Measurements from ENCODE around the gene SH3D19.
"Not testable (repeated sequence)": the region's sequence is repeated elsewhere in the genome, so short reads cannot be mapped to it uniquely, and the experiment has no call there.

The SH3D19 gene

DNA sequence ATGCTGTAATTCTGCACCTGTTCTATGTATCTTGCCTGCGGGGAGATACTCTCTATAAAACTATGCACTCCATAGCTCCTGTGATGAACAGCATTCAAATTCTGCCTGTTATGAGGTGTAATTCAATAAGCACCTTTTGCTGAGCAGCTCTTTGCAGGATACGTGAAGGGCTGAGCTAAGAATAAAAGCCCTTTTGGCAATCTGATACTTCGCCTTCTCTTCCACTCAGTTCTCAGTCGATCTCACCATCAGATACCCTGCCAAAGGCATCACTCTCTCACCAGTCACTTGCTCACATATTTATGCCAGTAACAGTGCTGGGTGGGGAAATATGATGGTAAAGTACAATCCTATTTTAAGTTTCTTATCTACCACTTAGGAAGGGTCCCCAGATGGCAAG lies 158.8 kb downstream of the SH3D19 start:
- intact Hi-C loops (cut with DNase I) = no loop called here
- no peak for DNase-seq

DNA sequence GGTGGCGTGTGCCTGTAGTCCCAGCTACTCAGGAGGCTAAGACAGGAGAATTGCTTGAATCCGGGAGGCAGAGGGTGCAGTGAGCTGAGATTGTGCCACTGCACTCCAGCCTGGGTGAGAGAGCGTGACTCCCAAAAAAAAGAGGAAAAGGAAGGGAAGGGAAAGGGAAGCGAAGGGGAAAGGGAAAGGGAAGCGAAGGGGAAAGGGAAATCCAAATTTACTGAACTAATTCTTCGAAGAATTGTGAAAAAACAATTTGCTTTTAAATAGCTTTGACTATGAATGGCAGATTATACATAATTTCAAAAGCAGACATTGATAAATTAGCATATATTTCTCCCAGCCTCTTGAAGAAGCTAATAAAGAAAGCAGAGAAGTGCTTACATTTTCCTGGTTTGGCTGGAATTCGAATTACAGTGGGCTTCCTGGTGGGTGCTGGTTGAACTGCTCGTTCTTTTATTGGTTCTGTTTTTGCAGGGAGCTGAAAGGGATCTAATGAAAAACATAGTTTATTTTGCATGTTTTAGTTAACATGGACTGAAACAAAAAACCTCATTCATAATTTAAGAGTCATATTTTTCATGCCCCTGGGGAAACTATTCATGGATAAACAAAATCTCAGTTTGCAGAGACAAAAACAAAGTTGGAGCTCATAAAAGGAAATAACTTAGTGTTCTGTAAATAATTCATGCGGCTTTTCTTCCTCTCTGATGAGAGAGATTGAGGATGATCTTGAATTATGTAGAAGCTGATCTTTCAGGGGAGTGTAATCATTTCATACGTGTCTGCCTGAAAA lies 160.0 kb downstream of the SH3D19 start:
- no peak for DNase-seq
- intact Hi-C loops (cut with DNase I) = no loop called here

DNA sequence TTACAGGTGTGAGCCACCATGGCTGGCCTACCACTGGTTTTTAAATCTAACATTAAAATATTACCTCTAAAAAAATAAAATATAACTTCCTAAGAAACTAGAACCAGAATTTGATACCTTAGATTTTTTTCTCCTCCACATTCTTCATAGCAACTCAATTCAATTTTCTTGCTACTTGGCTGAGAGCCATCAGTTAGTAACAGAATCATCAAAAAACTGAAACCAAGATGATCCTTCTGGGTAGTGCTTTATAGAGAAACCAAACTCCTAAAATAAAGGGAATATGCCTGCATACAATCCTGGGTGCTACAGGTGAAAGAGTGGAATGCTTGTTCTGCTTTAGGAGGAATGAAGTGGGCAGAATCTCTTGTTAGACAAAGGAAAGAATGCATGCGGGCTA lies 161.6 kb downstream of the SH3D19 start:
- intact Hi-C loops (cut with DNase I) = no loop called here
- no peak for DNase-seq

DNA sequence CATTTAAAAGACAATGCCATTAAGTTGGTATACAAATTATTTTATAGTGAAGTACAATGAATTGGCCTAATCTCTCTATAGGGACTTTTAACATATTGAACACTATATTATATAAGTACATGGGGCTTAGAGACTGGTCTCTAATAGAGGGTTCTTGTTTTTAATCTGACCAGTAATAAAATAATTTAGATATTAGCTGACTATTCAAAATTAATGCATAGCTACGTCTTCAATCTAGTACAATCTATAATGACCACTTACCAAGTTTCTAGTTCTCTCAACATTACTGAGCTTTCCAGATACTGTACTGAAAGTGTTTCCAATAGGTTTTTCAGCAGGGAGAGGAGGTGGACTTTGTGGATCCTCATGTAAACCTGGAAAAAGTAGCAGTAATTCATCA lies 166.4 kb downstream of the SH3D19 start:
- DNase-seq = no peak
- intact Hi-C loops (cut with DNase I) = no loop called here

DNA sequence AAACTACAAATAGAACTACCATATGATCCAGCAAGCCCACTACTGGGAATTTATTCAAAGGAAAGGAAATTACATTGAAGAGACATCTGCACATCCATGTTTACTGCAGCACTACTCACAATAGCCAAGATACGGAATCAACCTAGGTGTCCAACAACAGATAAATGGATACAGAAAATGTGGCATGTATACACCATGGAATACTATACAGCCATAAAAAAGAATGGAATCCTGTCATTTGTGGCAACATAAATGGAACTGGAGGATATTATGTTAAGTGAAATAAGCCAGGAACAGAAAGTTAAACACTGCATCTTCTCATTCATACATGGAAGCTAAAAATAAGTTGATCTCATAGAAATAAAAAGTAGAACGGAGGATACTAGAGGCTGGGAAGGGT lies 167.9 kb downstream of the SH3D19 start:
- DNase-seq = no peak
- intact Hi-C loops (cut with DNase I) = no loop called here

DNA sequence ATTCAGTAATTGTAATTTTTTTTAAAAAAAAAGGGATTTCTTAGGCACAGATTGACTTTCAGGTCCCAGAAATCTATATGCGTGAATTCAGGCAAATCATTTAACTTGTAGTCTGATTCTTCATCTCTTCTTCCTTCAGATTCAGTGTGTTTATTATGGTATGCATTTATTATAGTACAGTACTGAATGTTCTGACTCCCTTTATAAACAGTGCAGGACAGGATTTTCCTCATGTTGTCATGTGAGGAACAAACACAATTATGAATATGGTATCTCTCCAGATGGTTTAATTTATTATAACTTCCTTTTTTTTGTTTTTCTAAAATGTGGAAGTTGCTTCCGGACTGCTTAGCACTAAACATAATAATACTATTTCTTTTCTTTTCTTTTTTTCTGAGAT lies 171.8 kb downstream of the SH3D19 start:
- intact Hi-C loops (cut with DNase I) = no loop called here
- no peak for DNase-seq

DNA sequence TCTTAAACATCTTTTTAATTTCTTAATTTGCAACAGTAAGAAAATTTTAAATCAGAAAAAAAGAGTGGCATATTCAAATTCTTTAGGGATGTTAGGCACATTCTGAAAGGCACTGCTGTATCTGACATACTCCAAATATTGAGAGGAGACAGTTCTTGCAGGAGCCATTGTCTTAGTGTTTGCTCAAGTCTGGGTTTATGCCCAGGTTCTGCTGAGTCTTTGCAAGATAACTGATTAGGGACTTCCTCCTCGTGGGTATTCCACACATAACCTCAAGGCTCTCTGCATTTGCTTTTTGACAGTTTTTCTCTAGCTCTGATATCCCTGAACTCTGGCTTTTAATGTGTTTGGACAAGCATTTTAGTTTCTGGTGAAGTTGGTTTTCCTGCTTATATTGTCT lies 173.4 kb downstream of the SH3D19 start:
- DNase-seq = no peak
- intact Hi-C loops (cut with DNase I) = no loop called here

DNA sequence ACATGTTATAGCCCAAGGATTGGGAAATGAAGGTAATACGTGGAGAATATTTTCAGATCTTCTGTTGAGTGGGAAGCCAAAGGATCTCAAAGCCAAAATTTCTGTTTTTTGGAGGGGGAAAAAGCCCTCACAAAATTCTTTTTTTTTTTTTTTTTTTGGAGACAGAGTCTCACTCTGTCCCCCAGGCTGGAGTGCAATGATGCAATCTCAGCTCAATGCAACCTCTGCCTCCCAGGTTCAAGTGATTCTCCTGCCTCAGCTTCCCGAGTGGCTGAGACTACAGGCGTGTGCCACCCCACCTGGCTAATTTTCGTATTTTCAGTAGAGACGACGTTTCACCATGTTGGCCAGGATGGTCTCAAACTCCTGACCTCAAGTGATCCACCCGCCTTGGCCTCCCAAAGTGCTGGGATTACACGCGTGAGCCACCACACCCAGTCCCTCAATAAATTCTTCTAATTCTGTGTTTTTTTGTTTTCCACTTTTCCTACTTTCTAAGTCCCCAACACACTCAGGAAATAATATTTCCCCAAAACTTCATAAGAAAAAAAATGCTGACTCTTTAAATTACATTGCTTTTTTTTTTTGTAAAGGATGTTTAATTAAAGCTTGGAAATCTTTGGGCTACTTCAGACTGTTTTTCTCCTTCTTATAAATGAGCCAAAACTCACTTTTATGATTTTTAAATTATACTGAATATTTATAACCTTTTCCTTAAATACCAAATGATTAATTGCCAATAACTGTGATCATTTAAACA lies 174.4 kb downstream of the SH3D19 start:
- no peak for DNase-seq
- intact Hi-C loops (cut with DNase I) = no loop called here

DNA sequence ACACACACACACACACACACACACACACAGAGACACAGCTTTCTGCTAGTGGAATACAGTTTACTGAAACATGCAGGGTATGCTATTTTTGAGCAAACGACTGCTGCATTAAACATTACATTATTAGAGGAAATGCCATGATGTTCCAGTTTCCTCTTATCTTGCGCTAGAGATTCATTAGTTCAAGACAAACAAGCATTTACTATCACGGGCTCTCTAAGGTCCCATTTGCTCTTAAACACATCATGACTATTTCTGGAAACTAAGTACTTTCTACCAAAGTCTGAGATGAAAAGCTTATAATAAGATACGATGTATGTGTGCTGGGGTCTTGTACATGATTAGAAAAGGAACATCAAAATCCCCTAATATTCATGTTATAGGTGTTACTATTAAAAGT lies 177.1 kb downstream of the SH3D19 start:
- no peak for DNase-seq
- intact Hi-C loops (cut with DNase I) = no loop called here

DNA sequence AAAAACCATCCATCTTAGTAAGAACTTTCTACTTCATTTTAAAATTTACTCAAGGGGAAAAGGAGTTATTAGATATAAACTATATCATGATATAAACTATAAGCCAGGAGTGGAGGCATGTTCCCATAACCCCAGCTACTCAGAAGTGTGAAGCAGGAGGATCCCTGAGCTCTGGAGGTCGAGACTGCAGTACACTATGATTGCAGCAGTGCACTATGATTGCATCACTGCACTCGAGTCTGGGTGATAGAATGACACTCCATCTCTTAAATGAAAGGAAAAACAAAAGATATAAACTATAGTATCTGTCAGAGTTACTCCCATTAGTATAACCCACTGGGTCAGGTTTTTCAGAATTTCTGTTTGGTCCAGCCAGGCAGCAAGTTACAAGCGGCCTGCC lies 178.4 kb downstream of the SH3D19 start:
- intact Hi-C loops (cut with DNase I) = no loop called here
- DNase-seq = no peak

DNA sequence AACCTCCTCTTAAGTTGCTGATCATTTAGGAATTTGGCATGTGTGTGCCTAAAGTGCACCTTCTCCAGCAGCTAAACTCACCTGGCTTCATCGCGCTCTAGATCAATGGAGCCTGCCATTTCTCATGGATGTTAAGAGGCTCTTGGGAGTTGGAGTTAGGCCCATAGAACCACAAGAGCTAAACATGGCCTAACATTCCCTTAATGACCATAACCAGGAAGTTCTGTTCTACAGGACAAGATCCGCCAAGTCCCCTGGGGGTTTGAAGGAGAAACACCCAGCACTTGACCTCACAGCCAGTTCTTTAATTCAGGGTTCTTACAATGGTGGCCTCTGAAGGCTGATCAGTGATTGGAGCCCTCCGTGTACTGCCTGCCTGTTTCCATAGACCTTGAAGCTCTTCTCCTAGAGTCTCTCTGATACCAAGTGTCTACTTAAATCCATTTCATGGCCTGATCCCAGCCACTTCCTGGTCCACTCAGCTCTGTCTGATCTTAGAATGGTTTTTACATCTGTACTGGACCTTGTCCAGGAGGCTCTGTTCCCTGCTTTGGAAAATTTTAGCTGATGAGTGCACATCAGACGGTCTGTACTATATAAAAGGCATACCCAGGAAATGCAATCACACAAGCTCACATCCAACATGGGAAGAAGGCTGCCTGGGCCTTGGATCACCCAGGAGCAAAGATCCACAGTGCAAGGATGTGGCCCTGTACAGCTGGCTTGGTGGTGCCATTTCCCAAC lies 180.9 kb downstream of the SH3D19 start:
- intact Hi-C loops (cut with DNase I) = no loop called here

DNA sequence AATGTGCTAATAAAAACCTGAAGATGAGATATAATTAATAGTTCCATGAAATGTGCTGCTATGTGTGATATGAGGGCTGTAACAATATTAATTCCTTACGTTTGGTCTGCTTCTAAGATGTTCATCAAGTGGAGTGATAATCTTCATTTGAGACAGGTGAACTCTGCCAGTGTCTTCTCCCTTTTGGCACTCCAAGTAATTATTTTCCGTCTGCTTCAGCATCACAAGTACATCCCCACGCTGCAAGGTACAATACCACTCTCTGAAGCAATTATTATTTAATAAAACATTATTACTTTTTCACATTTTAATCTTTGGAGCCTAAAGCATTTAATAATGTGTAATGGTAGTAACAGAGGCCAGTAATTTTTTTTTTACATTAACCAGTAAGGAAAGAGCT lies 181.6 kb downstream of the SH3D19 start:
- intact Hi-C loops (cut with DNase I) = no loop called here
- no peak for DNase-seq

More for the DNA sequence above, 180.9 kb downstream of the SH3D19 start:
- no peak for DNase-seq

DNA sequence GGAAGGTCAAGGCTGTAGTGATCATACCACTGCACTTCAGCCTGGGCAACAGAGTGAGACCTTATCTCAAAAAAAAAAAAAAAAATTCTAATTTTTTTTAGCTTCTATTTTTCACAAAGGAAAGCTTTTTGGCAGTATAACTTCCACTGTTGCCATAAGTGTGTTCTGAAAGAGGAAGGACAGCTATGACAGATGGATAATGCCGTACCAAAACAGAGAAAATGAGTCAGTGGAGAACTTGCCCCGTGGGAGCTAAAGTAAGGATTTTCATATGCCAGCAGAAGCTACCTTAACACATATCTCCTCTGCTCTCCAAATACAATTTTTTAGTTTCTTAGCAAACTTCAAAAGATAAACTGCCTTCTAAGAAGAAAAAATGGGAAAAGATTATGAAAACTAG lies 182.2 kb downstream of the SH3D19 start:
- intact Hi-C loops (cut with DNase I) = no loop called here
- DNase-seq = no peak

DNA sequence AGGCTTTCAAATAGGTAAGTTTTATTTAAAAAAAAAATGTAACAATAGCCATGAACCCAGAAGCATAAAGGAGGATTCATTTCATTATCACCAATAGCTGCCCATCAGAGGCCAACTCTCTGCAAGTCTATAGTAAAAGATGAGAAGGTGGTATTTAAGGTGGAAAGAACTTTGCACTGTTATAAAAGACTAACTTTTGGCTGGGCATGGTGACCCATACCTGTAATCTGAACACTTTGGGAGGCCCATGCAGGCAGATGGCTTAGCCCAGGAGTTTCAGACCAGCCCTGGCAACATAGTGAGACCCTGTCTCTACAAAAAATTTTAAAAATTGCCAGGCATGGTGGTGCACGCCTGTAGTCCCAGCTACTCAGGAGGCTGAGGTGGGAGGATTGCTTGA lies 182.6 kb downstream of the SH3D19 start:
- DNase-seq = no peak
- intact Hi-C loops (cut with DNase I) = no loop called here

DNA sequence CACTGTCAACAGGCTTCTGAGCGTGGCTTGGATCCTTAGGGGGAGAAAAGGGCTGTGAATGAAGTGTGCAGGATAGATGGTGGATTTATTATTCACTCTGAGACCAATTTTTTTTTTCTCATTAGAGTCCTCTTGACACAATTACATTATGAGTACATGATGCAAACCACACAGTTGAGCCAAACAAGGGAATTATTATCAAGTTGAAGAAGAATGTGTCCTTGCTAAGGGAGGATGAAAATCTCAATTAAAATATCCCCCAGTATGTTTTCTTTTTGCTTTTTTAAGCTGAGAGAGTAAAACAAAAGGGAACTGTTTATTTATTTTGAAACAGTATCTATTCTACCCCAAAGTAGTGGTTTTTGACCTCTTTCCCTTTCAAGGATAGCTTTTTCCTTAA lies 185.6 kb downstream of the SH3D19 start:
- no peak for DNase-seq
- intact Hi-C loops (cut with DNase I) = no loop called here

DNA sequence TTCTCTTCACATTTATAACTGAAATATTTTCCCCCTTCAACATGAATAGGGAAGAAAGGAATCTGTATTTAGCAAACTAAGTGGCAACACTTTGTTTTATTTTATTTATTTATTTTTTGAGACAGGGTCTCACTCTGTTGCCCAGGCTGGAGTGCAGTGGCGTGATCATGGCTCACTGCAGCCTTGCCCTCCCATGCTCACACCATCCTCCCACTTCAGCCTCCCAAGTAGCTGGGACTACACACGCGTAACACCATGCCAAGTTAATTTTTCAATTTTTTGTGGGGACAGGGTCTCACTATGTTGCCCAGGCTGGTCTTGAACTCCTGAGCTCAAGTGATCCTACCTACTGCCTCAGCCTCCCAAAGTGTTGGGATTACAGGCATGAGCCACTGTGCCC lies 189.4 kb downstream of the SH3D19 start:
- intact Hi-C loops (cut with DNase I); DNase-seq: not testable (repeated sequence)

DNA sequence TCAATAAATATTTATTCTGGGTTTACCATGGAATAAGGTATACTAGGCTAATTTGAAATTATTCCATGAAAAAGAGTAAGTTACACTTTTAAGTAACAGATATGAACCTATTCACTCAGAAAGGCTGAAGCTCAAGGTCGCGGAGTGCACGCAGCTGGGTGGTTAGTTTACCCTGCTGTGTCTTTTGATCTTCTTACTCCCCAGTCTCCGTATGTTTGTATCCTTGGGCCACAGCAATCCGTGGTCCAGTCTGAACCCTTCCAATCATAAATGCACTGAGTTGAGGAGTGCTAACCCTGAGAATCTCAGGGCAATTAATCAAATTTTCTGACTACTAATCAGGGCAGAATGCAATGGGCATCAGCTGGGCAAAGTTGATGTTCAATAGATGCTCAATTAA lies 192.1 kb downstream of the SH3D19 start:
- no peak for DNase-seq
- intact Hi-C loops (cut with DNase I) = no loop called here

DNA sequence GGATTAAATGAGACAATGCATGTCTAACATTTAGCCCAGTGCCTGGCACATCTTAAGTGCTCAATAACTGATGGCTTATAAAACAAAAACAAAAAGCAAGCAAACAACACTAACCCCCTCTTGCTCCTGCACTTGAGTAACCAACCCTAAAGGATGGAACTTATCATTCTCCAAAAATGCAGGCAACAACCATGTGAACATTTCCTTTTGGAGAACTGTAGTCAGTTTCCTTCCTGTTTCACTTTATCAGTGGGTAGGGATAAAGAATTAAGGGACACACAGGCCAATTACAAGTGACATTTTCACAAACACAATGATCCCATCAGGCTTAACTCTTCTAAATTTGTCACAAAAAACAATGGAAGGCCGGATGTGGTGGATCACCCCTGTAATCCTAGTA lies 195.6 kb downstream of the SH3D19 start:
- no peak for DNase-seq
- intact Hi-C loops (cut with DNase I) = no loop called here

DNA sequence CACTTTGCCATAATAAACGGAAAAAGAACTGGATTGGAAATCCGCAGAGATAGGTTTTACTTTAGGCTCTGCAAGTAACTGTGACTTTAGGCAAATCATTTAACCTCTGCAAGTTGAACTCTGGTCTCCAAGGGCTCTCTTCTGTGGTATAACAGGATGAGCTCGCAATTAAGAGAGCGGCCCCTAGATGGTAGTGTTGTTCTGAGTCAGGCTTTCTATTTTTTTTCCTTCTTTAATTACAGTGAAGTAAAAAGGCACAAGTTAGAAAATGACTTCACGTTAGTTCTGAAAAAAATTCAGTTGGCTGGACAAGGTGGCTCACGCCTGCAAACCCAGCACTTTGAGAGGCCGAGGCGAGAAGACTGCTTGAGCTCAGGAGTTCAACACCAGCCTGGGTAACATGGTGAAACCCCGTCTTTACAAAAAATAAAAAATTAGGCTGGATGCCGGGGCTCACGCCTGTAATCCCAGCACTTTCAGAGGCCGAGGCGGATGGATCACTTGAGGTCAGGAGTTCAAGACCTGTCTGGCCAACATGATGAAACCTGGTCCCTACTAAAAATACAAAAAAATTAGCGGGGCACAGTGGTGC lies 207.9 kb downstream of the SH3D19 start:
- intact Hi-C loops (cut with DNase I) = loop anchor here (1.0 to 10.0 kb wide), 5 partner anchors 110 to 1277 kb away; no protein-coding TSS in a partner anchor
- peak in 6 of 10 donors; percentile 29 to 74 (median 50) for DNase-seq

DNA sequence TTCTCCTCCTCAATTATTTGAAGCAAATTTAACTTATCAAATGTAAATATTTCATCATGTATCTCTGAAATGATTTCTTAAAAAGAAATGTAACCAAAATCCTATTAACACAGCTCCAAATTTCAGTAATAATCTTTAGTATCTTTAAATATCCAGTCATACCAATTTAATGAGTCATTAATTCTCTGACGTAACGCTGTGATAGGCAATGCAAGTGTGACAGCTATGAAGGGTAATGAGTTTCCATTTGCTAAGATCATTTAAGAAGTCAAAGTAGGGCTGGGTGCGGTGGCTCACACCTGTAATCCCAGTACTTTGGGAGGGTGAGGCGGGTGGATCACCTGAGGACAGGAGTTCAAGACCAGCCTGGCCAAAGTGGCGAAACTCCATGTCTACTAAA lies 210.4 kb downstream of the SH3D19 start:
- no peak for DNase-seq
- intact Hi-C loops (cut with DNase I) = loop anchor here (5.0 to 10.0 kb wide), 3 partner anchors 112 to 1280 kb away; no protein-coding TSS in a partner anchor

DNA sequence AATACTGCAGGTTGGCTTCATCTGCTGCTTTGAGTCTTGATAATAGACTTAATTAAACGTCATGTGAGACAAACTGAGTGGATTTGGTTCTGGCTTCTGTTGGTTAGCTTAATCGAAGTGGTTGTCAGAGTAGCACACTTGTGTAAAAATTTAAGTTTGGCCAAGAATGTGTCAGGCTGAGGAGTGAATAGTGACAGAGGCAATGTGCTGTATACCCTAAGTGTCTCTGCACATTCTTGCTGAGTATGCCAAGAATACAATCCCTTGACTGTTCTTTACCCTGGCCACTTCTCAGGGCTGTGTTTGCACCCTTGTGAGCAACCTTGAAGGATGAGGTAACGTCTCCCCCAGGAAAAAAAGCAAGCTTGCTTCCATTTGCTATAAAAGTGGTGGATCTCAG lies 211.1 kb downstream of the SH3D19 start:
- intact Hi-C loops (cut with DNase I) = loop anchor here (10.0 kb wide), 2 partner anchors 490 to 1280 kb away; no protein-coding TSS in a partner anchor
- no peak for DNase-seq

Measured in posterior cingulate gyrus (tissue), 11 donors.